ENCODE measurements around the gene C4orf36.

Gene C4orf36

GRCh38 chr4:86926435-86927086, 34.3 kb upstream of the C4orf36 start:
- DNase-seq (ENCODE audit: low spot score in 2 of 2): no peak
- Histone ChIP-seq H3K4me1 (no peaks in the 10 kb centered on the region), H3K36me3 (replicated peaks) (no peaks in the 10 kb centered on the region), H3K27me3 (ENCODE audit: low read depth) (no peaks in the 10 kb centered on the region), H3K4me3 (no peak overlapping the region), H3K9me3 (no peaks in the 10 kb centered on the region)
- in situ Hi-C loops (cut with MboI; ENCODE audit: low sequenced_read_pairs): loop anchor here (10.0 kb wide), 1 partner anchor 308 kb away; no protein-coding TSS in a partner anchor

GRCh38 chr4:86924811-86925210, 32.6 kb upstream of the C4orf36 start:
- in situ Hi-C loops (cut with MboI; ENCODE audit: low sequenced_read_pairs): loop anchor here (5.0 to 10.0 kb wide), 2 partner anchors 167 to 310 kb away; no protein-coding TSS in a partner anchor
- no peak for DNase-seq (ENCODE audit: low spot score in 2 of 2)
- Histone ChIP-seq H3K9me3 (no peaks in the 10 kb centered on the region), H3K4me3 (no peak overlapping the region), H3K27me3 (ENCODE audit: low read depth) (no peaks in the 10 kb centered on the region), H3K4me1 (no peaks in the 10 kb centered on the region), H3K36me3 (replicated peaks) (no peaks in the 10 kb centered on the region)

- no peaks in the 10 kb centered on the region for H3K27me3 ChIP-seq (ENCODE audit: low read depth)
- H3K4me3 ChIP-seq: no peak overlapping the region
- in situ Hi-C loops (cut with MboI; ENCODE audit: low sequenced_read_pairs): loop anchor here (5.0 to 10.0 kb wide), 2 partner anchors 171 to 313 kb away; no protein-coding TSS in a partner anchor
- H3K9me3 ChIP-seq: no peaks in the 10 kb centered on the region
- no peaks in the 10 kb centered on the region for H3K4me1 ChIP-seq
- DNase-seq (ENCODE audit: low spot score in 2 of 2): no peak
- no peaks in the 10 kb centered on the region for H3K36me3 ChIP-seq (replicated peaks)
These were observed 29.5 kb upstream of the C4orf36 start for GRCh38 chr4:86921608-86922252.

- Histone ChIP-seq H3K9me3 (peaks cover 2% of the 10 kb centered on the region; the same call in 1 of the 2 replicates), H3K4me1 (no peaks in the 10 kb centered on the region), H3K36me3 (replicated peaks) (no peaks in the 10 kb centered on the region), H3K27me3 (ENCODE audit: low read depth) (no peaks in the 10 kb centered on the region), H3K4me3 (no peak overlapping the region)
- no peak for DNase-seq (ENCODE audit: low spot score in 2 of 2)
- in situ Hi-C loops (cut with MboI; ENCODE audit: low sequenced_read_pairs): loop anchor here (5.0 to 10.0 kb wide), 2 partner anchors 173 to 315 kb away; no protein-coding TSS in a partner anchor
These were observed 27.5 kb upstream of the C4orf36 start for GRCh38 chr4:86919561-86920223.

GRCh38 chr4:86918539-86919072, 26.4 kb upstream of the C4orf36 start:
- DNase-seq (ENCODE audit: low spot score in 2 of 2): no peak
- H3K4me3 ChIP-seq: no peak overlapping the region
- no peaks in the 10 kb centered on the region for H3K27me3 ChIP-seq (ENCODE audit: low read depth)
- in situ Hi-C loops (cut with MboI; ENCODE audit: low sequenced_read_pairs): no loop called here
- no peaks in the 10 kb centered on the region for H3K36me3 ChIP-seq (replicated peaks)
- H3K9me3 ChIP-seq: peaks cover 2% of the 10 kb centered on the region; the same call in 1 of the 2 replicates
- H3K4me1 ChIP-seq: no peaks in the 10 kb centered on the region

- H3K36me3 ChIP-seq (replicated peaks): no peaks in the 10 kb centered on the region
- in situ Hi-C loops (cut with MboI; ENCODE audit: low sequenced_read_pairs): no loop called here
- peaks cover 2% of the 10 kb centered on the region; the same call in 1 of the 2 replicates for H3K9me3 ChIP-seq
- H3K4me1 ChIP-seq: no peaks in the 10 kb centered on the region
- no peak overlapping the region for H3K4me3 ChIP-seq
- no peak for DNase-seq (ENCODE audit: low spot score in 2 of 2)
- no peaks in the 10 kb centered on the region for H3K27me3 ChIP-seq (ENCODE audit: low read depth)
These were observed 25.2 kb upstream of the C4orf36 start for GRCh38 chr4:86917212-86918039.

- H3K27me3 ChIP-seq (ENCODE audit: low read depth): no peaks in the 10 kb centered on the region
- H3K4me3 ChIP-seq: no peak overlapping the region
- in situ Hi-C loops (cut with MboI; ENCODE audit: low sequenced_read_pairs): no loop called here
- no peaks in the 10 kb centered on the region for H3K36me3 ChIP-seq (replicated peaks)
- no peaks in the 10 kb centered on the region for H3K4me1 ChIP-seq
- no peak for DNase-seq (ENCODE audit: low spot score in 2 of 2)
- H3K9me3 ChIP-seq: peaks cover 2% of the 10 kb centered on the region; the same call in 1 of the 2 replicates
These were observed 24.2 kb upstream of the C4orf36 start for GRCh38 chr4:86916392-86916791.

- Histone ChIP-seq H3K4me1 (no peaks in the 10 kb centered on the region), H3K27me3 (ENCODE audit: low read depth) (no peaks in the 10 kb centered on the region), H3K36me3 (replicated peaks) (no peaks in the 10 kb centered on the region), H3K4me3 (no peak overlapping the region), H3K9me3 (peaks cover 2% of the 10 kb centered on the region; the same call in 1 of the 2 replicates)
- in situ Hi-C loops (cut with MboI; ENCODE audit: low sequenced_read_pairs): no loop called here
- no peak for DNase-seq (ENCODE audit: low spot score in 2 of 2)
These were observed 18.8 kb upstream of the C4orf36 start for GRCh38 chr4:86910820-86911684.

- in situ Hi-C loops (cut with MboI; ENCODE audit: low sequenced_read_pairs): no loop called here
These were observed 18.1 kb upstream of the C4orf36 start for GRCh38 chr4:86910369-86910768.

GRCh38 chr4:86909546-86910295, 17.5 kb upstream of the C4orf36 start:
- no peak for DNase-seq (ENCODE audit: low spot score in 2 of 2)
- no peak overlapping the region for H3K4me3 ChIP-seq
- no peaks in the 10 kb centered on the region for H3K27me3 ChIP-seq (ENCODE audit: low read depth)
- H3K9me3 ChIP-seq: no peaks in the 10 kb centered on the region
- in situ Hi-C loops (cut with MboI; ENCODE audit: low sequenced_read_pairs): no loop called here
- H3K36me3 ChIP-seq (replicated peaks): no peaks in the 10 kb centered on the region
- no peaks in the 10 kb centered on the region for H3K4me1 ChIP-seq

More at GRCh38 chr4:86910369-86910768, 18.1 kb upstream of the C4orf36 start:
- Histone ChIP-seq H3K27me3 (ENCODE audit: low read depth) (no peaks in the 10 kb centered on the region), H3K36me3 (replicated peaks) (no peaks in the 10 kb centered on the region), H3K9me3 (no peaks in the 10 kb centered on the region), H3K4me3 (no peak overlapping the region), H3K4me1 (no peaks in the 10 kb centered on the region)
- no peak for DNase-seq (ENCODE audit: low spot score in 2 of 2)

- H3K4me3 ChIP-seq: no peak overlapping the region
- in situ Hi-C loops (cut with MboI; ENCODE audit: low sequenced_read_pairs): no loop called here
These were observed 16.0 kb upstream of the C4orf36 start for GRCh38 chr4:86908251-86908657.

GRCh38 chr4:86901864-86902263, 9.6 kb upstream of the C4orf36 start:
- DNase-seq (ENCODE audit: low spot score in 2 of 2): no peak
- Histone ChIP-seq H3K4me1 (peaks cover 5% of the 10 kb centered on the region; the same call in 1 of the 2 replicates), H3K36me3 (replicated peaks) (no peaks in the 10 kb centered on the region), H3K9me3 (no peaks in the 10 kb centered on the region), H3K27me3 (ENCODE audit: low read depth) (no peaks in the 10 kb centered on the region), H3K4me3 (no peak overlapping the region)
- in situ Hi-C loops (cut with MboI; ENCODE audit: low sequenced_read_pairs): no loop called here

More at GRCh38 chr4:86908251-86908657, 16.0 kb upstream of the C4orf36 start:
- Histone ChIP-seq H3K36me3 (replicated peaks) (no peaks in the 10 kb centered on the region), H3K27me3 (ENCODE audit: low read depth) (no peaks in the 10 kb centered on the region), H3K9me3 (no peaks in the 10 kb centered on the region), H3K4me1 (no peaks in the 10 kb centered on the region)
- DNase-seq (ENCODE audit: low spot score in 2 of 2): no peak
